Ishikawa (cell line): ENCODE results near the gene WNT11.

Experiments
- CEBPB ChIP-seq: IDR thresholded peaks from 2 replicates; pipeline ENCODE4 v1.6.1; 2012
- CREB1 ChIP-seq: IDR thresholded peaks from 2 replicates; pipeline ENCODE4 v1.6.1; 2012; ENCODE audit warnings: low read depth
- EGR1 ChIP-seq: IDR thresholded peaks from 2 replicates; pipeline ENCODE4 v1.6.1; 2012
- EP300 ChIP-seq: IDR thresholded peaks from 2 replicates; pipeline ENCODE4 v1.6.1; 2012; ENCODE audit warnings: borderline replicate concordance
- FOXM1 ChIP-seq: IDR thresholded peaks from 2 replicates; pipeline ENCODE4 v1.6.1; 2012; ENCODE audit warnings: low read depth, borderline replicate concordance
- NFIC ChIP-seq: IDR thresholded peaks from 2 replicates; pipeline ENCODE4 v1.6.1; 2012
- RAD21 ChIP-seq: IDR thresholded peaks from 2 replicates; pipeline ENCODE4 v1.6.1; 2012; ENCODE audit warnings: low read depth
- REST ChIP-seq: IDR thresholded peaks from 2 replicates; pipeline ENCODE4 v1.6.1; 2012; ENCODE audit warnings: low read depth, mild to moderate bottlenecking
- TAF1 ChIP-seq: IDR thresholded peaks from 2 replicates; pipeline ENCODE4 v1.6.1; 2012; ENCODE audit warnings: low read depth, mild to moderate bottlenecking
- TCF12 ChIP-seq: IDR thresholded peaks from 2 replicates; pipeline ENCODE4 v1.6.1; 2012; ENCODE audit warnings: low read depth
- TEAD4 ChIP-seq: IDR thresholded peaks from 2 replicates; pipeline ENCODE4 v1.6.1; 2012
- USF1 ChIP-seq: IDR thresholded peaks from 2 replicates; pipeline ENCODE4 v1.6.1; 2012
- YY1 ChIP-seq: IDR thresholded peaks from 2 replicates; pipeline ENCODE4 v1.6.1; 2012; ENCODE audit warnings: low read depth
- ZBTB7A ChIP-seq: IDR thresholded peaks from 2 replicates; pipeline ENCODE4 v1.6.1; 2012; ENCODE audit warnings: low read depth
- TF ChIP-seq, protein P1 (sequence below): IDR thresholded peaks from 2 replicates; pipeline ENCODE4 v1.6.1; 2012

WNT11 gene

GRCh38 chr11:76229690-76230240 lies 23.5 kb upstream of the WNT11 start:
- TF ChIP-seq REST (no peak), YY1 (no peak)

DNA sequence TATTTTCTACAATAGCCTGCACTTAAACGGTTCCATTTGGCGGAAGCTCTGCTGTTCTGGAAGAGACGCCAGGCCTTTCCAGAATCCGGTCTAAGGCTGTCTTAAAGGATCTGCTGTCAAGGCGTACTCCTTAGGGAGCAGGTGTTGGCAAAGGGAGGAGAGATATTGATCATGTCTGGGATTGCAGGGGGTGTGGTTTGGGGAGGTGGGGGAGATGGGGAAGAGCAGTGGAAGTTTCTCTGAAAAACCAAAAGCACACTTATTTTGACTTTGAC lies 22.5 kb upstream of the WNT11 start:
- TF ChIP-seq CEBPB (no peak), FOXM1 (no peak), YY1 (no peak), EP300 (no peak), RAD21 (no peak), TCF12 (no peak), TAF1 (no peak), NFIC (no peak), CREB1 (no peak), TEAD4 (no peak), ZBTB7A (no peak), REST (no peak)

- TF ChIP-seq USF1, result no peak
- TF ChIP-seq CREB1, result no peak
- no peak for TF ChIP-seq CEBPB
- TF ChIP-seq TCF12, result no peak
- no peak for TF ChIP-seq ZBTB7A
- no peak for TF ChIP-seq RAD21
- TF ChIP-seq, protein P1, sequence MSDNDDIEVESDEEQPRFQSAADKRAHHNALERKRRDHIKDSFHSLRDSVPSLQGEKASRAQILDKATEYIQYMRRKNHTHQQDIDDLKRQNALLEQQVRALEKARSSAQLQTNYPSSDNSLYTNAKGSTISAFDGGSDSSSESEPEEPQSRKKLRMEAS, result no peak
- TF ChIP-seq TAF1, result no peak
- TF ChIP-seq TEAD4, result no peak
- no peak for TF ChIP-seq NFIC
- TF ChIP-seq REST, result no peak
- no peak for TF ChIP-seq FOXM1
- TF ChIP-seq EGR1, result no peak
- TF ChIP-seq YY1, result no peak
Observed at GRCh38 chr11:76228071-76228874, 22.0 kb upstream of the WNT11 start.

DNA sequence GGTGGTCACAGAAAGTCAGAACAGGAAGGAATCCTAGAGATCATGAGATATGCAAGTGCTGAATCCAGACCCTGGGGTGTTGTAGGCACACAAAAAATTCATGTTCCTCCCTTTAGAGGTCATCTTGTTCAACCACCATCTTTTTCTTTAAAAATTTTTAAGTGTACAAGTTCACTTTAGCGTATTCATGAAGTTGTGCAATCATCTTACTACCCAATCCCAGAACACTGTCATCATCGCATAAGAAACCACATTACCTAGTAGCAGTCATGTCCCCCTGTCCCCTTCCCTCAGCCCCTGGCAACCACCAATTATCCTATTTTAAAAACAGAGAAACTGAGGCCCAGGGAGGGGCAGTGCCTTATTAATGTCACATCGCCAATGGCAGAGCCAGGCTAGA lies 20.3 kb upstream of the WNT11 start:
- TF ChIP-seq YY1, result no peak

GRCh38 chr11:76225122-76225611 lies 18.9 kb upstream of the WNT11 start:
- no peak for TF ChIP-seq TEAD4
- TF ChIP-seq ZBTB7A, result no peak
- no peak for TF ChIP-seq USF1
- no peak for TF ChIP-seq TCF12
- TF ChIP-seq TAF1, result no peak
- TF ChIP-seq EP300, result no peak
